Measurements from ENCODE around the gene HBG1. TPM values are rescaled to one million over a fixed set of nuclear protein-coding genes. Genes with fewer than 3 reads are reported as not detected.

Gene HBG1
- total RNA-seq, 1 donor from 2014 or later: not detected

DNA sequence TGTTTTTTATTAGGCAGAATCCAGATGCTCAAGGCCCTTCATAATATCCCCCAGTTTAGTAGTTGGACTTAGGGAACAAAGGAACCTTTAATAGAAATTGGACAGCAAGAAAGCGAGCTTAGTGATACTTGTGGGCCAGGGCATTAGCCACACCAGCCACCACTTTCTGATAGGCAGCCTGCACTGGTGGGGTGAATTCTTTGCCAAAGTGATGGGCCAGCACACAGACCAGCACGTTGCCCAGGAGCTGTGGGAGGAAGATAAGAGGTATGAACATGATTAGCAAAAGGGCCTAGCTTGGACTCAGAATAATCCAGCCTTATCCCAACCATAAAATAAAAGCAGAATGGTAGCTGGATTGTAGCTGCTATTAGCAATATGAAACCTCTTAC is 24.2 kb downstream of the HBG1 start:
- TF ChIP-seq, protein P1, sequence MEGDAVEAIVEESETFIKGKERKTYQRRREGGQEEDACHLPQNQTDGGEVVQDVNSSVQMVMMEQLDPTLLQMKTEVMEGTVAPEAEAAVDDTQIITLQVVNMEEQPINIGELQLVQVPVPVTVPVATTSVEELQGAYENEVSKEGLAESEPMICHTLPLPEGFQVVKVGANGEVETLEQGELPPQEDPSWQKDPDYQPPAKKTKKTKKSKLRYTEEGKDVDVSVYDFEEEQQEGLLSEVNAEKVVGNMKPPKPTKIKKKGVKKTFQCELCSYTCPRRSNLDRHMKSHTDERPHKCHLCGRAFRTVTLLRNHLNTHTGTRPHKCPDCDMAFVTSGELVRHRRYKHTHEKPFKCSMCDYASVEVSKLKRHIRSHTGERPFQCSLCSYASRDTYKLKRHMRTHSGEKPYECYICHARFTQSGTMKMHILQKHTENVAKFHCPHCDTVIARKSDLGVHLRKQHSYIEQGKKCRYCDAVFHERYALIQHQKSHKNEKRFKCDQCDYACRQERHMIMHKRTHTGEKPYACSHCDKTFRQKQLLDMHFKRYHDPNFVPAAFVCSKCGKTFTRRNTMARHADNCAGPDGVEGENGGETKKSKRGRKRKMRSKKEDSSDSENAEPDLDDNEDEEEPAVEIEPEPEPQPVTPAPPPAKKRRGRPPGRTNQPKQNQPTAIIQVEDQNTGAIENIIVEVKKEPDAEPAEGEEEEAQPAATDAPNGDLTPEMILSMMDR (IDR thresholded peaks at IDR 0.05; ENCODE audit: insufficient read depth, low read length, poor library complexity, severe bottlenecking): no peak
- H3K27me3 ChIP-seq (ENCODE audit: control insufficient read depth, insufficient read depth, low read length): no peaks in the 10 kb centered on the region
- H3K36me3 ChIP-seq (ENCODE audit: control insufficient read depth, insufficient read depth, low read length): no peaks in the 10 kb centered on the region
- H3K4me3 ChIP-seq (ENCODE audit: low read depth, low read length): no peak overlapping the region
- DNase-seq (ENCODE audit: low read depth): no peak

GRCh38 chr11:5224538-5225479 is 24.8 kb downstream of the HBG1 start:
- Histone ChIP-seq H3K36me3 (ENCODE audit: control insufficient read depth, insufficient read depth, low read length) (no peaks in the 10 kb centered on the region), H3K27me3 (ENCODE audit: control insufficient read depth, insufficient read depth, low read length) (no peaks in the 10 kb centered on the region), H3K4me3 (ENCODE audit: low read depth, low read length) (no peak overlapping the region)
- DNase-seq (ENCODE audit: low read depth): no peak
- TF ChIP-seq, protein P1 (IDR thresholded peaks at IDR 0.05; ENCODE audit: insufficient read depth, low read length, poor library complexity, severe bottlenecking): no peak

GRCh38 chr11:5223686-5224085 is 26.0 kb downstream of the HBG1 start:
- no peak for DNase-seq (ENCODE audit: low read depth)
- Histone ChIP-seq H3K36me3 (ENCODE audit: control insufficient read depth, insufficient read depth, low read length) (no peaks in the 10 kb centered on the region), H3K4me3 (ENCODE audit: low read depth, low read length) (no peak overlapping the region), H3K27me3 (ENCODE audit: control insufficient read depth, insufficient read depth, low read length) (no peaks in the 10 kb centered on the region)
- TF ChIP-seq, protein P1 (IDR thresholded peaks at IDR 0.05; ENCODE audit: insufficient read depth, low read length, poor library complexity, severe bottlenecking): no peak

DNA sequence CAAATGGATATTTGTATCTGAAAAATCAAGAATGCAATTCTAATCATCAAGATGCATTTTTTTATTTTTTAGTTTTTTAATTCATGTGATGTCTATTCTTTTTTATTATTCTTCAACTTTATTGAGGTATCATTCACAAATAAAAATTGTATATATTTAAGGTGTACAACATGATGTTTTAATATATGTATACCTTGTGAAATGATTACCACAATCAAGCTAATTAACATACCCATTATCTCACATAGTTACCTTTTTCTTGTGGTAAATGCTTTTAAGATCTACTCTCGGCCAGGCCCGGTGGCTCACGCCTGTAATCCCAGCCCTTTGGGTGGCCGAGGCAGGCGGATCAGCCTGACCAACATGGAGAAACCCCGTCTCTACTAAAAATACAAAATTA is 26.5 kb downstream of the HBG1 start:
- no peak for DNase-seq (ENCODE audit: low read depth)
- Histone ChIP-seq H3K4me3 (ENCODE audit: low read depth, low read length) (no peak overlapping the region), H3K36me3 (ENCODE audit: control insufficient read depth, insufficient read depth, low read length) (no peaks in the 10 kb centered on the region), H3K27me3 (ENCODE audit: control insufficient read depth, insufficient read depth, low read length) (no peaks in the 10 kb centered on the region)
- TF ChIP-seq, protein P1 (IDR thresholded peaks at IDR 0.05; ENCODE audit: insufficient read depth, low read length, poor library complexity, severe bottlenecking): no peak

DNA sequence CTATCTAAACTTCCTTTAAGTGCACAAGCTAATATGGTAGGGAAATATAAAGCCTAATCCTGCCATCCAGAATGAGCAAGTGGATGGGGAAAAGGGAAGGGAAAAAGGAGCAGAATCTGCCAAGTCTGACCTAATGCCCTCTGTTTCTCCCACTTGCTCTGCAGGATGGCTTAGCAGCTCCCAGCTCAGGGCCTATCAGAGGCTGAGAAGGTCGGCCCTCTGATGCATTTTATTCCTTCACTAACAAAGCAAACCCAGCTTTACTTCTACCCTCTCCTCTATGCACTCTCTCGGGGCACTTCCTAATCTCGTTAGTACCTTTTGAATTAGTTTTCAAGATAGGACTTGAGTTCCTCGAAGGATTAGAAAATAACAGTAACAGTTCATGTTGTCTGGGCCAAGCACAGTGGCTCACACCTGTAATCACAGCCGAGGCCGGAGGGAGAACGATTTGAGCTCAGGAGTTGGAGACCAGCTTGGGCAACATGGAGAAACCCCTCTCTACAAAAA is 39.2 kb downstream of the HBG1 start:
- TF ChIP-seq, protein P1 (IDR thresholded peaks at IDR 0.05; ENCODE audit: insufficient read depth, low read length, poor library complexity, severe bottlenecking): no peak
- H3K27me3 ChIP-seq (ENCODE audit: control insufficient read depth, insufficient read depth, low read length): no peaks in the 10 kb centered on the region
- no peaks in the 10 kb centered on the region for H3K36me3 ChIP-seq (ENCODE audit: control insufficient read depth, insufficient read depth, low read length)
- DNase-seq (ENCODE audit: low read depth): no peak
- no peak overlapping the region for H3K4me3 ChIP-seq (ENCODE audit: low read depth, low read length)
